ENCODE data around the gene VMP1. TPM values are rescaled to one million over a fixed set of nuclear protein-coding genes. Genes with fewer than 3 reads are reported as not detected.

Gene VMP1
- total and polyA plus RNA-seq, 2 of the 13 experiments (the other 11 are each of a cell fraction or from before 2014, with no cell fraction given): 186 to 271 TPM

DNA sequence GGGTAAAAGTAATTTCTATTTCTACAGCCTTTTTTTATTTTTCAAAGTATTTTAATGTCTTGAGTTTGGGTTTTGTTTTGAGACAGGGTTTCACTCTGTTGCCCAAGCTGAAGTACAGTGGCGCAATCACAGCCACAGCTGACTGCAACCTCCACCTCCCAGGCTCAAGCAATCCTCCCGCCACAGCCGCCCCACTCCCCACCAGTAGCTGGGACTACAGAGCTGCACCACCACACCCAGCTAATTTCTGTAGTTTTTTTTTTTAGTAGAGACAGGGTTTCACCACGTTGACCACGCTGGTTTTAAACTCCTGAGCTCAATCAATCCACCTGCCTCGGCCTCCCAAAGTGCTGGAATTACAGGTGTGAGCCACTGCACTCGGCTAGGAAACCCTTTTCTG is 141.3 kb downstream of the VMP1 start (continued):
- TF ChIP-seq ZNF383 (CRISPR knock-in tag; IDR thresholded peaks at IDR 0.05; ENCODE audit: borderline replicate concordance) (no peak), NR2F6 (IDR thresholded peaks at IDR 0.05) (no peak), NR2F6 (CRISPR knock-in tag; IDR thresholded peaks at IDR 0.05) (peak; percentile 45; the same call in 1 of the 2 replicates), ZNF280B (CRISPR knock-in tag; IDR thresholded peaks at IDR 0.05; ENCODE audit: borderline replicate concordance) (no peak), NFKB2 (CRISPR knock-in tag; IDR thresholded peaks at IDR 0.05; ENCODE audit: borderline replicate concordance) (no peak), CERS6 (CRISPR knock-in tag; IDR thresholded peaks at IDR 0.05) (no peak), RXRB (CRISPR knock-in tag; IDR thresholded peaks at IDR 0.05; ENCODE audit: borderline replicate concordance) (peak; percentile 20; the same call in 1 of the 2 replicates), MBD4 (IDR thresholded peaks at IDR 0.05; ENCODE audit: borderline replicate concordance, low read length) (no peak), ZFP1 (CRISPR knock-in tag; IDR thresholded peaks at IDR 0.05) (peak; percentile 70; the same call in 1 of the 2 replicates), PBX3 (CRISPR knock-in tag; IDR thresholded peaks at IDR 0.05; ENCODE audit: borderline replicate concordance) (no peak), ZNF530 (CRISPR knock-in tag; IDR thresholded peaks at IDR 0.05; ENCODE audit: low read depth) (no peak), ZNF3 (CRISPR knock-in tag; IDR thresholded peaks at IDR 0.05) (peak; percentile 66; the same call in 1 of the 2 replicates), ZNF747 (CRISPR knock-in tag; IDR thresholded peaks at IDR 0.05; ENCODE audit: borderline replicate concordance) (no peak), ZNF552 (CRISPR knock-in tag; IDR thresholded peaks at IDR 0.05; ENCODE audit: borderline replicate concordance) (no peak), ERF (CRISPR knock-in tag; IDR thresholded peaks at IDR 0.05) (0 out of 2 replicates have a peak, but pooled peaks have one; percentile 18), DMAP1 (CRISPR knock-in tag; IDR thresholded peaks at IDR 0.05) (no peak; the same call in 1 of the 2 replicates), GLMP (CRISPR knock-in tag; IDR thresholded peaks at IDR 0.05; ENCODE audit: borderline replicate concordance) (no peak), KAT7 (CRISPR knock-in tag; IDR thresholded peaks at IDR 0.05; ENCODE audit: borderline replicate concordance) (0 out of 2 replicates have a peak, but pooled peaks have one; percentile 56), FOXP1 (IDR thresholded peaks at IDR 0.05) (no peak), FOXP1 (CRISPR knock-in tag; IDR thresholded peaks at IDR 0.05) (peak; percentile 44; the same call in 1 of the 2 replicates), ZNF776 (CRISPR knock-in tag; IDR thresholded peaks at IDR 0.05) (no peak)
- TF ChIP-seq, protein P1, sequence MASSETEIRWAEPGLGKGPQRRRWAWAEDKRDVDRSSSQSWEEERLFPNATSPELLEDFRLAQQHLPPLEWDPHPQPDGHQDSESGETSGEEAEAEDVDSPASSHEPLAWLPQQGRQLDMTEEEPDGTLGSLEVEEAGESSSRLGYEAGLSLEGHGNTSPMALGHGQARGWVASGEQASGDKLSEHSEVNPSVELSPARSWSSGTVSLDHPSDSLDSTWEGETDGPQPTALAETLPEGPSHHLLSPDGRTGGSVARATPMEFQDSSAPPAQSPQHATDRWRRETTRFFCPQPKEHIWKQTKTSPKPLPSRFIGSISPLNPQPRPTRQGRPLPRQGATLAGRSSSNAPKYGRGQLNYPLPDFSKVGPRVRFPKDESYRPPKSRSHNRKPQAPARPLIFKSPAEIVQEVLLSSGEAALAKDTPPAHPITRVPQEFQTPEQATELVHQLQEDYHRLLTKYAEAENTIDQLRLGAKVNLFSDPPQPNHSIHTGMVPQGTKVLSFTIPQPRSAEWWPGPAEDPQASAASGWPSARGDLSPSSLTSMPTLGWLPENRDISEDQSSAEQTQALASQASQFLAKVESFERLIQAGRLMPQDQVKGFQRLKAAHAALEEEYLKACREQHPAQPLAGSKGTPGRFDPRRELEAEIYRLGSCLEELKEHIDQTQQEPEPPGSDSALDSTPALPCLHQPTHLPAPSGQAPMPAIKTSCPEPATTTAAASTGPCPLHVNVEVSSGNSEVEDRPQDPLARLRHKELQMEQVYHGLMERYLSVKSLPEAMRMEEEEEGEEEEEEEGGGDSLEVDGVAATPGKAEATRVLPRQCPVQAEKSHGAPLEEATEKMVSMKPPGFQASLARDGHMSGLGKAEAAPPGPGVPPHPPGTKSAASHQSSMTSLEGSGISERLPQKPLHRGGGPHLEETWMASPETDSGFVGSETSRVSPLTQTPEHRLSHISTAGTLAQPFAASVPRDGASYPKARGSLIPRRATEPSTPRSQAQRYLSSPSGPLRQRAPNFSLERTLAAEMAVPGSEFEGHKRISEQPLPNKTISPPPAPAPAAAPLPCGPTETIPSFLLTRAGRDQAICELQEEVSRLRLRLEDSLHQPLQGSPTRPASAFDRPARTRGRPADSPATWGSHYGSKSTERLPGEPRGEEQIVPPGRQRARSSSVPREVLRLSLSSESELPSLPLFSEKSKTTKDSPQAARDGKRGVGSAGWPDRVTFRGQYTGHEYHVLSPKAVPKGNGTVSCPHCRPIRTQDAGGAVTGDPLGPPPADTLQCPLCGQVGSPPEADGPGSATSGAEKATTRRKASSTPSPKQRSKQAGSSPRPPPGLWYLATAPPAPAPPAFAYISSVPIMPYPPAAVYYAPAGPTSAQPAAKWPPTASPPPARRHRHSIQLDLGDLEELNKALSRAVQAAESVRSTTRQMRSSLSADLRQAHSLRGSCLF (CRISPR knock-in tag; IDR thresholded peaks at IDR 0.05; ENCODE audit: borderline replicate concordance): no peak
